Astrocyte of the cerebellum (primary cell): ENCODE data around the gene PHKB.
"Not testable (repeated sequence)": the region's sequence is repeated elsewhere in the genome, so short reads cannot be mapped to it uniquely, and the experiment has no call there.

ENCODE experiments used
- DNase-seq: peaks from one replicate; pipeline ENCODE4 v3.0.0-alpha.2; 2011; ENCODE audit warnings: low read depth
- H3K4me3 ChIP-seq: 2 replicates; pipeline ENCODE4 v1.5.1; 2011; ENCODE audit warnings: mild to moderate bottlenecking, low read depth, low read length, moderate library complexity
- in situ Hi-C: cut with HindIII; loops from 2 replicates; pipeline ENCODE4 v1.10.0; 2017; ENCODE audit warnings: low sequenced_read_pairs
- TF ChIP-seq, protein P1 (sequence below): IDR thresholded peaks from 2 replicates; pipeline ENCODE4 v1.5.1; 2012; ENCODE audit warnings: low read length, low read depth, moderate library complexity, mild to moderate bottlenecking; ENCODE audit errors: missing control alignments

The PHKB gene

DNA sequence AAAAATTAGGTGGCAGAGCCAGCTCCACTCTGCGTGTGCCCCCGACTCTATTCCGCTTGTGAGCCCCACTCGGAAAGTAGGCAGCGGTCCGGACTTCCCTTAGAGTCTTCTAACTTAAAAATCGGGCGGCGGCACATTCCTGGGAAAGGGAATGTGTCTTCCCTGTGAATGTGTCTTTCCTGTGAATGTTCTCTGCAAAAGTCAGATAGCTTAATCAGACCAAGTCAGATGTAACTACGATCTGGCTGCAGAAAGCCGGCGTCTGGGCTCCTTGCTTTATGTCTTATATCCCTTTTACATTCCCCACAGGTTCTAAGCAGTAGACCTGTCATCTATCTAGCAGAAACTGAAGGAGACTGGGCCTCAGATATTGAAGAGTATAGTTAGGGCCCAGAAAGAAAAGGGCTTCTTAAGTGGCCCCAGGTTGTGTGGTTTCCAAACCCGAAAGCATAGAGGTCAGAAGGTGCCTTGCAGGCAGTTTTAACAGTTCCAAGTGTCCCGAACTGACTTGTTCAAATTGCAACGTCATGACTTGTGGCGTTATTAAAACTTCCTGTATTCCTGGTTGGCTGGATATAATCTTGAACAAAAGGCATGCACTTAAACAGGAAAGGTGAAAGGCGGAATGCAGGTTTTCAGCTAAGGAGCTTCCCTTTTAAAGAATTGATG is 601 bp downstream of the PHKB start:
- no peak for DNase-seq
- in situ Hi-C loops: no loop called here
- TF ChIP-seq, protein P1, sequence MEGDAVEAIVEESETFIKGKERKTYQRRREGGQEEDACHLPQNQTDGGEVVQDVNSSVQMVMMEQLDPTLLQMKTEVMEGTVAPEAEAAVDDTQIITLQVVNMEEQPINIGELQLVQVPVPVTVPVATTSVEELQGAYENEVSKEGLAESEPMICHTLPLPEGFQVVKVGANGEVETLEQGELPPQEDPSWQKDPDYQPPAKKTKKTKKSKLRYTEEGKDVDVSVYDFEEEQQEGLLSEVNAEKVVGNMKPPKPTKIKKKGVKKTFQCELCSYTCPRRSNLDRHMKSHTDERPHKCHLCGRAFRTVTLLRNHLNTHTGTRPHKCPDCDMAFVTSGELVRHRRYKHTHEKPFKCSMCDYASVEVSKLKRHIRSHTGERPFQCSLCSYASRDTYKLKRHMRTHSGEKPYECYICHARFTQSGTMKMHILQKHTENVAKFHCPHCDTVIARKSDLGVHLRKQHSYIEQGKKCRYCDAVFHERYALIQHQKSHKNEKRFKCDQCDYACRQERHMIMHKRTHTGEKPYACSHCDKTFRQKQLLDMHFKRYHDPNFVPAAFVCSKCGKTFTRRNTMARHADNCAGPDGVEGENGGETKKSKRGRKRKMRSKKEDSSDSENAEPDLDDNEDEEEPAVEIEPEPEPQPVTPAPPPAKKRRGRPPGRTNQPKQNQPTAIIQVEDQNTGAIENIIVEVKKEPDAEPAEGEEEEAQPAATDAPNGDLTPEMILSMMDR: no peak
- H3K4me3 ChIP-seq: peak overlapping the region; percentile 92

GRCh38 chr16:47463771-47464624 is 2.9 kb downstream of the PHKB start:
- H3K4me3 ChIP-seq: no peak overlapping the region
- no peak for DNase-seq
- in situ Hi-C loops: no loop called here
- TF ChIP-seq, protein P1: no peak

- TF ChIP-seq, protein P1: no peak
- DNase-seq: no peak
- in situ Hi-C loops: no loop called here
- no peak overlapping the region for H3K4me3 ChIP-seq
These were observed 4.9 kb downstream of the PHKB start for GRCh38 chr16:47465919-47466630.

GRCh38 chr16:47467501-47467900 is 6.4 kb downstream of the PHKB start:
- in situ Hi-C loops: no loop called here
- H3K4me3 ChIP-seq: no peak overlapping the region
- TF ChIP-seq, protein P1: no peak
- no peak for DNase-seq

- DNase-seq, in situ Hi-C loops, H3K4me3 ChIP-seq: not testable (repeated sequence)
These were observed 7.0 kb downstream of the PHKB start for GRCh38 chr16:47468070-47468689.

GRCh38 chr16:47469227-47469626 is 8.1 kb downstream of the PHKB start:
- in situ Hi-C loops: no loop called here
- DNase-seq: no peak
- H3K4me3 ChIP-seq: no peak overlapping the region
- TF ChIP-seq, protein P1: no peak
